GM12864 (cell line): ENCODE data around the gene CXCR3.

Experiments used
- DNase-seq: peaks from one replicate; pipeline ENCODE4 v3.0.0-alpha.2; 2011; ENCODE audit warnings: low read depth
- H3K4me3 ChIP-seq: 2 replicates; pipeline ENCODE4 v1.5.1; 2011; ENCODE audit warnings: mild to moderate bottlenecking, low read depth, low read length, control low read depth
- TF ChIP-seq, protein P1 (sequence below): IDR thresholded peaks from 2 replicates; pipeline ENCODE4 v1.5.1; 2011; ENCODE audit warnings: low read depth, mild to moderate bottlenecking, moderate library complexity, low read length, control low read depth, inconsistent platforms; ENCODE audit errors: missing control alignments

The CXCR3 gene

GRCh38 chrX:71634366-71634765 lies 16.1 kb upstream of the CXCR3 start:
- DNase-seq: no peak
- TF ChIP-seq, protein P1, sequence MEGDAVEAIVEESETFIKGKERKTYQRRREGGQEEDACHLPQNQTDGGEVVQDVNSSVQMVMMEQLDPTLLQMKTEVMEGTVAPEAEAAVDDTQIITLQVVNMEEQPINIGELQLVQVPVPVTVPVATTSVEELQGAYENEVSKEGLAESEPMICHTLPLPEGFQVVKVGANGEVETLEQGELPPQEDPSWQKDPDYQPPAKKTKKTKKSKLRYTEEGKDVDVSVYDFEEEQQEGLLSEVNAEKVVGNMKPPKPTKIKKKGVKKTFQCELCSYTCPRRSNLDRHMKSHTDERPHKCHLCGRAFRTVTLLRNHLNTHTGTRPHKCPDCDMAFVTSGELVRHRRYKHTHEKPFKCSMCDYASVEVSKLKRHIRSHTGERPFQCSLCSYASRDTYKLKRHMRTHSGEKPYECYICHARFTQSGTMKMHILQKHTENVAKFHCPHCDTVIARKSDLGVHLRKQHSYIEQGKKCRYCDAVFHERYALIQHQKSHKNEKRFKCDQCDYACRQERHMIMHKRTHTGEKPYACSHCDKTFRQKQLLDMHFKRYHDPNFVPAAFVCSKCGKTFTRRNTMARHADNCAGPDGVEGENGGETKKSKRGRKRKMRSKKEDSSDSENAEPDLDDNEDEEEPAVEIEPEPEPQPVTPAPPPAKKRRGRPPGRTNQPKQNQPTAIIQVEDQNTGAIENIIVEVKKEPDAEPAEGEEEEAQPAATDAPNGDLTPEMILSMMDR: no peak

GRCh38 chrX:71632923-71633657 lies 14.8 kb upstream of the CXCR3 start:
- DNase-seq: no peak
- H3K4me3 ChIP-seq: no peak overlapping the region
- TF ChIP-seq, protein P1: no peak

More at GRCh38 chrX:71634366-71634765, 16.1 kb upstream of the CXCR3 start:
- H3K4me3 ChIP-seq: no peak overlapping the region

DNA sequence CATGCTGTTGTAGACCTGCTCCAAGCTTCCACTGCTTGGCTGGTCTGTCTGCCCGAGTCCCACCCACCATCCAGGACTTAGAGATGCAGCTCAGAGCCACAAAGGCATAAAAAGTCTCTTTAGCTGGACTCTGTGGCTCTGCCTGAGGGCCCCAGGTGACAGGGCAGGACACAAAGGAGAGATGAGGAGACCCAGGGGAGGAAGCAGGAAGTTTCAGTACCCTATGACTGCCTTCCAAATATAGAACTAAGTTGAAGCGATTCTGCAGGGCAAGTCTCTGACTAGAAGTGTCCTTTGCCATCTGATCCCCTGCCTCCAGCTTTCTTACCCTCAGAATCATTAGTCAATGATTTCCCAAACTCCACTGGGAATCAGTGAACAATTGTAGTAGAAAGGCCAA lies 11.2 kb upstream of the CXCR3 start:
- H3K4me3 ChIP-seq: no peak overlapping the region
- TF ChIP-seq, protein P1: no peak
- DNase-seq: no peak

- no peak for DNase-seq
- TF ChIP-seq, protein P1: no peak
- H3K4me3 ChIP-seq: no peak overlapping the region
These were observed 9.5 kb upstream of the CXCR3 start for GRCh38 chrX:71627588-71628404.

- H3K4me3 ChIP-seq: no peak overlapping the region
- no peak for DNase-seq
- TF ChIP-seq, protein P1: no peak
These were observed 8.3 kb upstream of the CXCR3 start for GRCh38 chrX:71626576-71626975.

GRCh38 chrX:71625471-71625870 lies 7.2 kb upstream of the CXCR3 start:
- DNase-seq: no peak
- H3K4me3 ChIP-seq: no peak overlapping the region
- TF ChIP-seq, protein P1: no peak
